Right atrium auricular region (tissue), 2 donors: ENCODE results near the gene GHRH. TPM values are rescaled to one million over a fixed set of nuclear protein-coding genes. Genes with fewer than 3 reads are reported as not detected.

Experiments used
- DNase-seq: peaks from one replicate; pipeline ENCODE4 v3.0.0-alpha.2; 2019; ENCODE audit warnings: low spot score
- H3K27ac ChIP-seq, 2 donors: fragments of 200-600 bp; sonication (generic); 1 replicate in 1 of 2; 2 replicates in 1 of 2; pipeline ENCODE4 v1.5.1; 2016 to 2019
- H3K27me3 ChIP-seq, 2 donors: fragments of 200-600 bp; sonication (generic); one replicate each; pipeline versions ENCODE4 v1.5.1 to v1.6.0; 2017 to 2019
- H3K36me3 ChIP-seq: fragments of 200-600 bp; sonication (generic); one replicate; pipeline ENCODE4 v1.5.1; 2016
- H3K4me1 ChIP-seq, 2 donors: fragments of 200-600 bp; sonication (generic); one replicate each; pipeline versions ENCODE4 v1.5.1 to v1.6.0; 2017 to 2019
- H3K4me3 ChIP-seq, 2 donors: fragments of 200-600 bp; sonication (generic); 1 replicate in 1 of 2; 2 replicates in 1 of 2; pipeline ENCODE4 v1.5.1; 2017 to 2019; ENCODE audit warnings: mild to moderate bottlenecking in 1 of 2, moderate library complexity in 1 of 2
- H3K9me3 ChIP-seq, 2 donors: fragments of 200-600 bp; sonication (generic); one replicate each; pipeline ENCODE4 v1.5.1; 2019
- total RNA-seq, 2 donors: library from RNA; depleted of rRNA; stranded (reverse); fragments of >200 nt; gene quantifications; one replicate each; pipeline ENCODE4 v1.1.0, GENCODE V29; 2016
- TF ChIP-seq, protein P1 (sequence below), 2 donors: fragments of 200-600 bp; sonication (generic); IDR thresholded peaks; one replicate each; pipeline ENCODE4 v1.5.1; 2019; ENCODE audit warnings: antibody characterized with exemption in 2 of 2

Gene GHRH
- total RNA-seq, 2 donors from 2014 or later: 1.5 to 3.6 TPM

DNA sequence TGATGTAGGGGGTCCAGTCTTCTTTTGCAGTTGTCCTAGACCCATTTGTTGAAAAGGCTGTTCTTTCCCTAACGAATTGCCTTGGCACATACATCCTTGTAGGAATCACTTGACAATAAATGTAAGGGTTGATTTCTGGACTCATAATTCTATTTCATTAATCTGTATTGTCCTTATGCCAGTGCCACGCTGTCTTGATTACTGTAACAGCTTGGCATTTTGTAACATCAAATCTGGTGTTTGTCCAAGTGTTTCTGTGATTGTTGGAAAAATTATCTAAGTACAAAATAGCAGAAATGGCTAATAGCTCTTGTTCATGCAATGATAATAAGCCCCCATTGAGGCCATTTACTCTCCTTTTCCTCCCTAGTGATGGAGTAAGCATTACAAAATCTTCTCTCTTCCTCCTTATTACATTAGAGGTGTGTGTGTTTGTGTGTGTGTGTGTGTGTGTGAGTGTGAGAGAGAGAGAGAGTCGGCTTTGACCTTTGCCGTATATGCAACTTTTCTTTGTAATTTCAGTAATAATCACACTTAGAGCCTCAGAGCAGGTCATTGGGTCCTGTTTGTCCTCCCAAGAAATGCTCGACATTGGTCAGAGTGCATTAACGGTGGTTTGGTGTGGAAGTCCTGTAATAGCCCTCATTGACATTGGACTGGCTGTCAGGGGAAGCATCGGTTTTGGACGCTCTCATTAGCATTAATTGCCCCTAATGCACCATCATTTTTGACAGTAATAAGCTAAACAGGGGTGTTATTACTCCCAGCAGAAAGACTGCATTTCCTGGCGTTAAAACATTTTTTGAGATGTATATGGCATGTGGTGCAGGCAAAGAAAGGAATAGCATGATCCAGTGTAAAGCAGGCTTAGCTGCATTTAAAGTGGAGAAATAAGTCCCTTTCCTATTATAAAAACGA lies 41.6 kb downstream of the GHRH start:
- H3K4me1 ChIP-seq: peaks cover 0 to 9% of the 10 kb centered on the region in 2 donors
- TF ChIP-seq, protein P1, sequence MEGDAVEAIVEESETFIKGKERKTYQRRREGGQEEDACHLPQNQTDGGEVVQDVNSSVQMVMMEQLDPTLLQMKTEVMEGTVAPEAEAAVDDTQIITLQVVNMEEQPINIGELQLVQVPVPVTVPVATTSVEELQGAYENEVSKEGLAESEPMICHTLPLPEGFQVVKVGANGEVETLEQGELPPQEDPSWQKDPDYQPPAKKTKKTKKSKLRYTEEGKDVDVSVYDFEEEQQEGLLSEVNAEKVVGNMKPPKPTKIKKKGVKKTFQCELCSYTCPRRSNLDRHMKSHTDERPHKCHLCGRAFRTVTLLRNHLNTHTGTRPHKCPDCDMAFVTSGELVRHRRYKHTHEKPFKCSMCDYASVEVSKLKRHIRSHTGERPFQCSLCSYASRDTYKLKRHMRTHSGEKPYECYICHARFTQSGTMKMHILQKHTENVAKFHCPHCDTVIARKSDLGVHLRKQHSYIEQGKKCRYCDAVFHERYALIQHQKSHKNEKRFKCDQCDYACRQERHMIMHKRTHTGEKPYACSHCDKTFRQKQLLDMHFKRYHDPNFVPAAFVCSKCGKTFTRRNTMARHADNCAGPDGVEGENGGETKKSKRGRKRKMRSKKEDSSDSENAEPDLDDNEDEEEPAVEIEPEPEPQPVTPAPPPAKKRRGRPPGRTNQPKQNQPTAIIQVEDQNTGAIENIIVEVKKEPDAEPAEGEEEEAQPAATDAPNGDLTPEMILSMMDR (IDR thresholded peaks at IDR 0.05): no peak
- no peaks in the 10 kb centered on the region for H3K27me3 ChIP-seq
- peaks cover 45% of the 10 kb centered on the region for H3K36me3 ChIP-seq
- H3K9me3 ChIP-seq: no peaks in the 10 kb centered on the region
- no peak for DNase-seq
- H3K27ac ChIP-seq: no peak overlapping the region
- no peak overlapping the region for H3K4me3 ChIP-seq

GRCh38 chr20:37218976-37219375 lies 42.6 kb downstream of the GHRH start:
- Histone ChIP-seq H3K36me3 (peaks cover 42% of the 10 kb centered on the region), H3K4me3 (no peak overlapping the region), H3K27ac (no peak overlapping the region), H3K27me3 (no peaks in the 10 kb centered on the region), H3K9me3 (no peaks in the 10 kb centered on the region), H3K4me1 (peaks cover 0 to 9% of the 10 kb centered on the region in 2 donors)
- DNase-seq: no peak
- TF ChIP-seq, protein P1 (IDR thresholded peaks at IDR 0.05): no peak

- H3K27me3 ChIP-seq: no peaks in the 10 kb centered on the region
- TF ChIP-seq, protein P1 (IDR thresholded peaks at IDR 0.05): no peak
- H3K4me3 ChIP-seq: no peak overlapping the region
- peaks cover 0 to 9% of the 10 kb centered on the region in 2 donors for H3K4me1 ChIP-seq
- peaks cover 44% of the 10 kb centered on the region for H3K36me3 ChIP-seq
- no peaks in the 10 kb centered on the region for H3K9me3 ChIP-seq
- no peak overlapping the region for H3K27ac ChIP-seq
- no peak for DNase-seq
Measured at GRCh38 chr20:37218441-37218840, 43.2 kb downstream of the GHRH start.

GRCh38 chr20:37209661-37210314 lies 51.8 kb downstream of the GHRH start:
- no peak for DNase-seq
- Histone ChIP-seq H3K4me1 (no peaks in the 10 kb centered on the region), H3K36me3 (peaks cover 84% of the 10 kb centered on the region), H3K9me3 (no peaks in the 10 kb centered on the region), H3K4me3 (no peak overlapping the region), H3K27ac (no peak overlapping the region), H3K27me3 (no peaks in the 10 kb centered on the region)
- TF ChIP-seq, protein P1 (IDR thresholded peaks at IDR 0.05): no peak

DNA sequence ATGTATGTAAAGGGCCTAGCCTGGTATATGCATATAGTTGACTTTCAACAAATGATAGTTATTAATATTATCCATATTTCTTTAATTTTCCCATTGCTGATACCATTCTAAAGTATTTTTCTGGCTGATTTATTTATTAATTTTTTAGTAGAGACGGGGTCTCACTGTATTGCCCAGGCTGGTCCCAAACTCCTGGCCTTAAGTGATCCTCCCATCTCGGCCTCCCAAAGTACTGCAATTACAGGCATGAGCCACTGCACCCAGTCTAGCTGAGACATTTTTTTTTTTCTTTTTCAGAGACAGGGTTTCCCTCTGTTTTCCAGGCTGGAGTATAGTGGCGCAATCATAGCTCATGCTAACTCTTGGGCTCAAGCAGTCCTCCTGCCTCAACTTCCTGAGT lies 52.4 kb downstream of the GHRH start:
- no peak for DNase-seq
- TF ChIP-seq, protein P1 (IDR thresholded peaks at IDR 0.05): no peak
- H3K4me1 ChIP-seq: no peaks in the 10 kb centered on the region
- H3K36me3 ChIP-seq: peaks cover 85% of the 10 kb centered on the region
- H3K4me3 ChIP-seq: no peak overlapping the region
- no peaks in the 10 kb centered on the region for H3K9me3 ChIP-seq
- H3K27ac ChIP-seq: no peak overlapping the region
- no peaks in the 10 kb centered on the region for H3K27me3 ChIP-seq
